Left ventricle myocardium superior (tissue), 1 donor: ENCODE data around the gene INTS11. TPM values are rescaled to one million over a fixed set of nuclear protein-coding genes. Genes with fewer than 3 reads are reported as not detected.

Experiments used
- ATAC-seq: fragments of 200-7000 bp; cut with Tn5 transposase; one replicate; pipeline ENCODE4 v1.9.1; 2020; ENCODE audit warnings: mild to moderate bottlenecking, moderate library complexity
- DNase-seq: peaks from one replicate; pipeline ENCODE4 v3.0.0-alpha.2; 2020
- intact Hi-C: fragments of 100-400 bp; cut with micrococcal nuclease; formaldehyde crosslinking; loops from one replicate; pipeline ENCODE4 v1.11.0; 2022
- total RNA-seq: library from RNA; stranded (reverse); fragmentation: NEBNext Ultra II Directional; extraction: Animal tissue kit (Norgen Biotek cat#: 25700); gene quantifications from one replicate; pipeline ENCODE4 v1.2.1, GENCODE V29; 2021
- donor health status: DM: no; HTN: yes; CAD: no; lungs with severe emphysema.

INTS11 gene
- total RNA-seq, 1 donor from 2014 or later: 77.2 TPM

DNA sequence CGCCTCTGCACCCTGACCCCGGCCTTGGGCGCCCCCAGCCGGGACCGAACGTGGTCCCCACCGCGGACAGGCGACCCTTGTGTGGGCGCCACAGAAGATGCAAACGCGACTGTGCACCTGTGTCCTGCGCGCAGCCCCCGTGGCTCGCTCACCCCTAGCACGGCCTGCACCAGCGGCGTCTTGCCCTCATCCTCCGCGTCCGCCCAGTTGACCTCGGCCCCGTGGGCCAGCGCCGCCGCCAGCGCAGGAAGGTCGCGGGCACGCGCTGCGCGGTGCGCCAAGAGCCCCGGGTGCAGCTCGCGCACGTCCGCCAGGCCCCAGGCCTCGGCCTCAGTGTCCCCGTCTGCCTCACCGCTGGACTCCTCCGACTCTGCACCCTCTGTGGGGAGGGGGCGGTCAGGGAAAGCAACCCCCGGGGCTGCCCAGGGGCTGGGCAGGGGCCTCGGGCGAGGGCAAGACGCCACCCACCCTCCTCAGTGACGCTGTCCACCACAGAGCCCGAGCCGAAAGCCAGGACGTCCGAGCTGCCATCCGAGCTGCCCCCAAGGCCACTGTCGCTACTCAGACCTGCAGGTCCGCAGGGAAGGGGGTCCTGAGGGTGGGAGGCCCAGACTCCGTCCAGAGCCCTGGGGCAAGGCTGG is 30.1 kb downstream of the INTS11 start:
- DNase-seq (peak; percentile 25), ATAC-seq (no peak)
- intact Hi-C loops: no loop called here

DNA sequence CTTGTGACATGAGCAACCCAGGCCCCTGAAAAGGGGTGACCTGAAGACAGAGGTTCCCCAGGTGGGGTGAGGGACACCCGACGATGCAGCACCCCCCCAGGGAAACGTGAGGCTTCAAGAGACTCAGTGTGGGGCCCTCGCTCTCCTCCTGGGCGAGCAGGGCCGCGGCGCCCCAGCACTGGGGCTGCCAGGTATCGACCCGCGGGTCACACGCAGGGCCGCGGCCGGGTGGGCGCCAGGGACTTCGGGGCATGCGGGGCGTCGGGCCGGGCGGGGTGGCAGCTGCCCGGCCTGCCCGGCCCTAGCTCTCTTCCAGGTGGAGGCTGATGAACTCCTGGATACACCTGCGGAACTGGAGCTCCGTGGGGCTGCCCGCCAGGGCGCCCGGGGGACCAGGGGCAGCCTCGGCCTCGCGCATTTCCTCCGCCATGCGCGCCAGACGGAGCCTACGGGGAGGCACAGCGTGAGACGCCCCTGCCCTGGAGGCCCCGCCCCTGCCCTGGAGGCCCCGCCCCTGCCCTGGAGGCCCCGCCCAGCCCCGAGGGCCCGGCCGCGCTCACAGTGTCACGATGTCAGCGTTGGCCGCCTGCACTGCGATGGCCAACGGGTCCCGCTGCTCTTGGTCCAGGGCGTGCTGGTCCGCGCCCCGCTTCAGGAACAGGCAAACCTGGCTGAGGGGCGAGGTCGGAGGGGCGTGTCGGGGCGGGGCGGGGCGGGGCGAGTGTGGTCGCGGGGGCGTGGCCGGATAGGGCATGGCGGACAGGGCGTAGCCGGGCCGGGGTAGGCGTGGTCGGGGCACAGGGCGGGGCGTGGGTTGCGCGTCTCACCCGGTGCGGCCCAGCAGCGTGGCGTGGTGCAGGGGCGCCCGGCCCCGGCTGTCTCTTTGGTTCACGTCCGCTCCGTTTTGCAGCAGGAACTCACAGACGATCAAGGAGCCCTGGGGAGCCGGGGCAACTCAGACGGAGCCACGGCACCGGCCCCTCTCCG is 30.9 kb downstream of the INTS11 start:
- intact Hi-C loops: no loop called here
- no peak for ATAC-seq
- peak; percentile 33 for DNase-seq

DNA sequence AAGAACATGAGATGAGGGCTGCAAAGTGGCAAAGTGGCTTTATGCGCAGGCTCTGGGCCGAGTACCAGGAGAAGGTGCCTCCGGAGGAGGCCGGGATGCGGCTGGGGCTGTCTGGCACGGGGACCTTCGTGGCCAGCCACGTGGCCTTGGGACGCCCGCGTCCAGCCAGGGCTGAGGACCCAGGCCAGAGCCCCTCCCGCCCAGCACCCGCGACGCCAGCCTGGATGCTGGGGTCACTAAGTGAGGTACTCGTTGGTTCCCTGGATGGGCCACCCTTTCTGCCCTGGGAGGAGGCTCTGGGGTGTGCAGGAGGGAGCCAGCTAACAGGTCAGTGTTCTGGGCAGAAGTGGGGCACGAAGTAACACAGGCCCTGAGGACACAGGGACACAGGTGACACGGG is 31.6 kb downstream of the INTS11 start:
- intact Hi-C loops: no loop called here

DNA sequence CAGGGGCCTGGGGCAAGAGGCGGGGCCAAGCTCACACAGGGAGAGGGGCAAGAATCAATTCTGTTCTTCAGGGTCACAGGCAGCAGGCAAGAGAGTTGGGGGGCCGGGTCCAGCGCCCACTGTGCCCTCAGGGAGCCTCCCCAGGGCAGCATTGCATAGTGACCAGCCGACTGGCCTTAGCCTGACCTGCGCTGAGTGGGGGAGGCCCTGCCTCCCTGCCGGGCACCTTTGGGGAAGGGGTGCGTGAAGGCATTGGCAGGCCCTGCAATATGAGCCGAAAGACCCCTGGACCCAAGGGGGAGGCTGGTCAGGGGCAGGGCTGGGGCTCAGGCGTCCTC is 32.0 kb downstream of the INTS11 start:
- no peak for DNase-seq
- ATAC-seq: no peak
- intact Hi-C loops: no loop called here

More for the DNA sequence above, 31.6 kb downstream of the INTS11 start:
- no peak for ATAC-seq
- DNase-seq: peak; percentile 26

DNA sequence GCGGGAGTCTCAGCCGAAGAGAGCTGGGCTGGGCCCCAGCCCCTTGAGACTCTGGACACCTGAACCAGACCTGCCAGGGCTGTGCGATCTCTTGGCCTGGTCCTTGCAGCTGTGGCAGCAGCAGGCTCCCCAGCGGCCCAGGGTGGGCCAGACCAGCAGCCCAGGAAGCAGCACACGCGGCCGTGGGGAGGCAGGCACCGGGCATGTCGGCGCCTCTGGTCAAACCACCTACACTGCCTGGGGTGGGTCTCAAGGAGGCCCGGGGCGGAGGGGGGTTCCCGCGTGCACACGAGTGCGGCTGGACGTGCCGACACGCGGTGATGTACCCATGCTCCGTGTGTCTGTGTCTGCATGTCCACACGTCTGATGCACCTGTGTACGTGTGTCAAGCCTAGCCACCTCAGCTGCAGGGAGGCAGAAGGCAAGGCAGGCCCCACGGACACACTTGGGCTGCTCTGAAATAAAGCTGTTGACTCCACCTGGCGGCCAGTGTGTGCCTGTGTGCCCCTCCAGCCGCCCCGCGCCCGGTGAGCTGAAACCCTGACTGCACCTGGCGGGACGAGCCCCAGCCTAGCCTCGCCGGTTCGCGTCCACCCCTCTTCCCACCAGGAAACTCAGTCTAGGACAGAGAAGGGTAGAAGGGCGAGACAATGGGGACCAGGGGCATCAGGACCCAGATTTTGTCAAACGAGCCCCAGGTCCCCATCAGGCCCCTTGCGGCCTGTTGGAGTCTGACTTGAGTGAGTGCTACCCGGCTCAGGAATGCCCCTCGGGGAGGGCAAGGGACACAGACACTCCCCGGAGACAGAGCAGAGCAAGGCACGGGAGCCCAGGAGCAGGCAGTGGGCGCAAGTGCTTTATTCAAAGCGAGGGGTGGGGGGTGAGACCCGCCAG is 32.7 kb downstream of the INTS11 start:
- intact Hi-C loops: no loop called here
- ATAC-seq (peak; percentile 77), DNase-seq (peak; percentile 82)

DNA sequence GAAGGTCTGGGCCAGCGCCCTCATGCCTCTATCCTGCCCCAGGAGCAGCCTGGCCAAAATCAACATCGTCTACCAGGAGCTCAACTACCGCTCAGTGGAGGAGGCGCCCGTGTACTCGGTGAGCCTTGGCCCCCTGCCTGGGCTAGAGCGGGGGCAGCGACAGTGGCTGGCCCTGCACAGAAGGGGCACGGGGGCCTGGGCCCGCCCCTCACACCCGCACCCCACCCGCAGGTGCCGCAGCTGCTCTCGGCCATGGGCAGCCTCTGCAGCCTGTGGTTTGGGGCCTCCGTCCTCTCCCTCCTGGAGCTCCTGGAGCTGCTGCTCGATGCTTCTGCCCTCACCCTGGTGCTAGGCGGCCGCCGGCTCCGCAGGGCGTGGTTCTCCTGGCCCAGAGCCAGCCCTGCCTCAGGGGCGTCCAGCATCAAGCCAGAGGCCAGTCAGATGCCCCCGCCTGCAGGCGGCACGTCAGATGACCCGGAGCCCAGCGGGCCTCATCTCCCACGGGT is 33.4 kb downstream of the INTS11 start:
- ATAC-seq (no peak), DNase-seq (peak; percentile 42)
- intact Hi-C loops: no loop called here

DNA sequence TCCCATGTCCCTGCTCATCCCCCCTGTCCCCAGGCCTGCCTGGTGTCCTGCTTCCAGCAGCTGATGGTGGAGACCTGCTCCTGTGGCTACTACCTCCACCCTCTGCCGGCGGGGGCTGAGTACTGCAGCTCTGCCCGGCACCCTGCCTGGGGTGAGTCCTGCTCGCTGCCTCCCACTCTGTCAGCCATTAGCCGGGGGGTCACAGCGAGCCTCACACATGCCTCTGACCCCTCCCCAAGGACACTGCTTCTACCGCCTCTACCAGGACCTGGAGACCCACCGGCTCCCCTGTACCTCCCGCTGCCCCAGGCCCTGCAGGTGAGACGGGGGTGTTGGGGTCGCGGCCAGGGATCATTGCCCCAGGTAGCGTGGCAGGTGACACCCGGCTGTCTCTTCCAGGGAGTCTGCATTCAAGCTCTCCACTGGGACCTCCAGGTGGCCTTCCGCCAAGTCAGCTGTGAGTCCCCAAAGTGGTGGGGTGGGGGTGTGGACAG is 34.2 kb downstream of the INTS11 start:
- DNase-seq (peak; percentile 70), ATAC-seq (peak; percentile 42)
- intact Hi-C loops: no loop called here

DNA sequence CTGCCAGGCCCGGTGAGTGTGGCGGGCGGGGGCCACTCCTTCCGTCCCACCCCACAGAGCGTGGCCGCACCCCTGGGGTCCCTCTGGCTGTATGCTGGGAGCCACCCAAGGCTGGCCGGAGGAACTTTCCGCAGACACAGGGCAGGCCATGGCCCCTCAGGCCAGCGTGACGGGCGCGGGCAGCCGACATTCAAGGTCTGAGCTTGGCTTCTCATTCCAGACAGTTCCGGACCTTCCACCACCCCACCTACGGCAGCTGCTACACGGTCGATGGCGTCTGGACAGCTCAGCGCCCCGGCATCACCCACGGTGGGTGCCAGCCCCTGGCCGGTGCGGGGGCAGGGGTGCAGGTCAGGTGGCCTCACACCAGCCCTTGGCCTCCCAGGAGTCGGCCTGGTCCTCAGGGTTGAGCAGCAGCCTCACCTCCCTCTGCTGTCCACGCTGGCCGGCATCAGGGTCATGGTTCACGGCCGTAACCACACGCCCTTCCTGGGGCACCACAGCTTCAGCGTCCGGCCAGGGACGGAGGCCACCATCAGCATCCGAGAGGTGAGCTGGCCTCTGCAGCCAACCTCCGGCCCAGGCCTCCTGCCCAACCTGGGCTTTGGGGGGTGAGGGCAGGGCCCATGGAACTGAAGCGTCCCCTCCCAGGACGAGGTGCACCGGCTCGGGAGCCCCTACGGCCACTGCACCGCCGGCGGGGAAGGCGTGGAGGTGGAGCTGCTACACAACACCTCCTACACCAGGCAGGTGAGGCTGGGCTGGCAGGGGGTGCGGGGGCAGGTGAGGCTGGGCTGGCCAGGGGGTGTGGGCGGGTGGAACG is 37.0 kb downstream of the INTS11 start:
- ATAC-seq: no peak
- intact Hi-C loops: no loop called here
- no peak for DNase-seq

DNA sequence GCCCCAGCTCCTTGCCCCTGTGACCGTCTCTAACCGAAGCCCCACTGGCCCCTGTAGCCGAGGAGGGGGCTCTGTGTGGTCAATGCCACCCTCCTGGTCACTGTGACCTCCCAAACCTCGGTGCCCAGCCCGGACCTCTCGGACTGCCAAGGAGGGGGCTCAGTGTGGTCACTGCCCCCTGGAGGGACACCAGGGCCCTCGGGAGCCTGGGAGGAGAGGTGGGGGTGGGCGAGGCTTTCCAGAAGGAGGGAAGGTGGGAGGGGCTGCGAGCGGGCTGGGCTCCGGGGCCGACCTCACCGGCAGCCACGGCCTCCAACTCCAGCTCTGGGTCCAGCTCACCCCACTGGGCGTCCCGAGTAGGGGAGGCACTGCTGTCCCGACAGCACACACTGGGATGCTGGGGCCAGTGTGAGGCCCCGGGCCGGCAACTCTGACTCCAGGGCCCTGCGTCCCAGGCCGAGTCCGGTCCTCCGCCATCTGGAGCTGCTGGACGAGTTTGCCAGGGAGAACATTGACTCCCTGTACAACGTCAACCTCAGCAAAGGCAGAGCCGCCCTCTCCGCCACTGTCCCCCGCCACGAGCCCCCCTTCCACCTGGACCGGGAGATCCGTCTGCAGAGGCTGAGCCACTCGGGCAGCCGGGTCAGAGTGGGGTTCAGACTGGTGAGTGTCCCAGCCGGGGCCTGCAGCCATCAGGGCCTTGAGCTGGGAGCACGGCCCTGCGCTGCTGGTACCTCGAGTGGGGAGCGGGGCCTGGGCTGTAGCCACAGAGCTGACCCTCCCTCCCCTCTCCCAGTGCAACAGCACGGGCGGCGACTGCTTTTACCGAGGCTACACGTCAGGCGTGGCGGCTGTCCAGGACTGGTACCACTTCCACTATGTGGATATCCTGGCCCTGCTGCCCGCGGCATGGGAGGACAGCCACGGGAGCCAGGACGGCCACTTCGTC is 37.9 kb downstream of the INTS11 start:
- DNase-seq (peak; percentile 28), ATAC-seq (no peak)
- intact Hi-C loops: no loop called here

DNA sequence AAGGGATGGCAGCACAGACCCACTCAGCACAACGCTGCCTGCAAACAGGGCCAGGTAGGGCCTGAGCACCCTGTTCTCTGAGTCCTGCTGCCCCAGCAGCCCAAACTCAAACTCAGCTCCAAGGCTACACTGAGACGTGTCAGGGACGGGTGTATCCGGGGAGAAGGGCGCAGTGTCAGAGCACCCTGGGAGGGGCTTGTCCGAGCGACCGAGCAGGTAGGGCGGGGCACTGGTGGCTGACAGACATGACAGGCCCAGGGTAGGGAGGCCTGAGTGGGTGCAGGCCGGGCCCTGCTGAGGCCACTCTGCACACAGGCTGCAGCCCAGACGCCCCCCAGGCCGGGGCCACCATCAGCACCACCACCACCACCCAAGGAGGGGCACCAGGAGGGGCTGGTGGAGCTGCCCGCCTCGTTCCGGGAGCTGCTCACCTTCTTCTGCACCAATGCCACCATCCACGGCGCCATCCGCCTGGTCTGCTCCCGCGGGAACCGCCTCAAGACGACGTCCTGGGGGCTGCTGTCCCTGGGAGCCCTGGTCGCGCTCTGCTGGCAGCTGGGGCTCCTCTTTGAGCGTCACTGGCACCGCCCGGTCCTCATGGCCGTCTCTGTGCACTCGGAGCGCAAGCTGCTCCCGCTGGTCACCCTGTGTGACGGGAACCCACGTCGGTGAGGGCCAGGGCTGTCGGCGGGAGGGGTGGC is 38.7 kb downstream of the INTS11 start:
- DNase-seq (peak; percentile 30), ATAC-seq (no peak)
- intact Hi-C loops: no loop called here

DNA sequence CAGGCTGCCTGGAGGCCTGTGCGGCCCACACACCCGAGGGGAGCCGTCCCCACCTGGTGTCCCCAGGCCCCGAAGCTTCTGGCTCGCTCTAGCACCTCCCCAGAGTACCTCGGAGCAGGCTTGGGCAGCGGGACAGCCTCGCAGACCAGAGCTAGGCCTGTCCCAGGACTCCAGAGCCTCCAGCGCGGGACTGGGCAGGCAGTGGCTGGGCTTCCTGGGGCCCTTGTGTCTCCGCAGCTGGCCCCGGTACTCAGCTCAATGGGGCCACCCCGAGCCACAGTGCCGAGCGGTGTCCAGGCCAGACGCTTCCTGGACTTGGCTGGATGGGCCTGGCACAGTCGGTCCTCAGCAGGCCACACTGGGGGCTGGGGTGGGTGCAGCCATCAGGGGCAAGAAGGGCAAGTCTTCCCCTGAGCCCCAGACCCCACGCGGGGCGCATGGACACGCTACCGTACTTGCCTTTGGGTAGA is 39.3 kb downstream of the INTS11 start:
- intact Hi-C loops: no loop called here
- ATAC-seq: no peak
- DNase-seq: no peak

DNA sequence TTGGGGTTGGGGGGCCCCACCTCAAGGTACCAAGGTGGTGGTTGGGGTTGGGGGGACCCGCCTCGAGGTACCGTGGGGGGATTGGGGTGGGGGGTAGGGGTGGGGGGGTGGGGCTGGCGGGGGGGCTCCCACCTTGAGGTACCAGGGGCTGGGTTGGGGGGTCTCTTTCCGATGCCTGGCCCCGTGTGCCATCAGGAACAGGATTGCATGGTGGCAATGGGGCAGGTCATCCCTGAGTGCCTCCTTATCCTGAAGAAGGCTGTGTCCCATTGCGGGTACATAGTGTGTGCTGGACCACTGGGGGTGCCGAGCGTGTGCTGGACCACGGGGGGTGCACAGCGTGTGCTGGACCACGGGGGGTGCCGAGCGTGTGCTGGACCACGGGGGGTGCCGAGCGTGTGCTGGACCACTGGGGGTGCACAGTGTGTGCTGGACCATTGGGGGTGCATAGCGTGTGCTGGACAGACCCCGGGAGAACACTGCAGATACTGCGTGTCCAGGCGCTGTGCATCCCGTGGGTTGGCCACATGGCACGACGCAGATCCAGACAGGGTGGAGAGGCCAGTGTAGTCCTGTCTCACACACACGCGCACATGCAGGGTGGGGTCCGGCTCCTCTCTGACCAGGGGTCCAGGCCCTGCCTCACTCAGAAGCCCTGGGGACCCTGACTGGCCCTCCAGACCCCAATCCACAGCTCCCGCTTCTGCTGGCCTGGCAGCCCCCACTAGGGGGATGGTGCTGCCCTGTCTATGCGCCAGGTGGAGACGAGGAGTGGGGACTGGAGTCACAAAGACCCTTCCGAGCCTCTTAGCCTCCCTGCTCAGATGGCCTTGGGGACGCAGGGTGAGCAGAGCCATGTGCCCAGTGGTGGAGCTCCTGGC is 40.0 kb downstream of the INTS11 start:
- ATAC-seq (no peak), DNase-seq (no peak)
- intact Hi-C loops: no loop called here

DNA sequence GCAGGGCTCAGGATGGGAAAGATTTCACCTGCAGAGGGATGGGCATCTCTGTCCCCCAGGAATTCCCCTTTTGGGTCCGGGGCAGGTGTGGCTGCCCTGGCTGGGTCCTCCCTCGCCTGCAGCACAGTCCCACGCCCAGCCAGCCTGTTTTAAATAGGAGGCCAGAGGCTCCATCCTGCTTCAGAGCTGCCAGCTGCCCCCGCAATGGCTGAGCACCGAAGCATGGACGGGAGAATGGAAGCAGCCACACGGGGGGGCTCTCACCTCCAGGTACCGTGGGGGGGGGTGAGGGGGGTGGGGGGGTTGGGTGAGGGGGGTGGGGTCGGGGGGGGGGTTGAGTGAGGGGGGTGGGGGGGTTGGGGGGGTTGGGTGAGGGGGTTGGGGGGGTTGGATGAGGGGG is 40.6 kb downstream of the INTS11 start:
- intact Hi-C loops: no loop called here
- no peak for DNase-seq
- ATAC-seq: no peak

DNA sequence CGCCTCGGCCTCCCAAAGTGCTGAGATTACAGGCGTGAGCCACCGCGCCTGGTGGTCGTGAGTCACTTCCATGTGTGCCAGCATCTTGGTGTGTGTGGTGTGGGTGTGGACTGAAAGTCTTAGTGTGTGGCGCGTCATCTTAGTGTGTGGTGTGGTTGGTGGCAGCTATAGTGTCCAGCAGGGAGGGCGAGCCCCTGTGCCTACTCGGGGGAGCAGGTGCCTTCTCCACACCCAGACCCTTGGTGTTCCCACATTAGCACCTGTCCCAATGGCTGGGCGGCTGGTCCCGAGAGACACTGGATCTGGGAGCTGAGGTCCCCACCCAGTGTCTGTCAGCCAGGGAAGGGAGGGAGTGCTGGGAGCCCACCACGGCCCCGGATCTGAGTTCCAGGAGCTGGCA is 41.5 kb downstream of the INTS11 start:
- no peak for ATAC-seq
- no peak for DNase-seq
- intact Hi-C loops: no loop called here

DNA sequence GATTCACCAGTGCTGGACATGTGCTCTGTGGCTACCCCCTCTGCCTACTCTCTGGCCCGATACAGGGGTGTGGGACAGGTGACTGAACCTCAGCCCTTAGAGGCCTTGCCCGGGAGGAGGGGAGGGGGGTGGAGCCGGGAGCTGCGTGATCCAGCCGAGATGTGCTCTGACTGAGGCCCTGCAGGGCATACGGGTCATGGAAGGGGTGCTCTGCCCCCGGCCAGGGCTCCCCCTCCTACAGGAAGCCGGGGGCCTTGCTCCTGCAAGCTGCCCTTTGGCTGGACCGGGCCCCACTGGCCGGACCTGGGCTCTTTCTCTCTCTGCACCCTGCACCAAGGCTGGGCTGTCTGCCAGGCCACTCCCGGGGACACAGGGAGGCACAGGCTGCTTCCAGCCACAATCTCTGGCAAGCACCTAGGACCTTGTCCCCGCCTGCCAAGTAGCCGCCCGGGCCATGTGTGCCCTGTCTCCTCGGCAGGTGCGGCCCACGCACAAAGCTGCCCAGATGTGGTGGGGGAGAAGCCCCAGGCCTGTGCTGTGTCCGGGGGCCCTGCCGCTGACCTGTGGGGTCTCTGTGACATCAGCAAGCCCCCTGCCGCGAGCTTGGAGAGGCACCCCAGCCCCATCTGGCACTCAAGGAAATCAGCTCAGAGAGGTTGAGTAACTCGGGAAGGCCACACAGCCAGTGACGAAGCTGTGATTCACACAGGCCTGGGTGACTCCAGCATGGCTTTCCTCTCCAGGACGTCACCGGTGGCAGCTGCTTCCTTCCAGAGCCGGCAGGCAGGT is 42.7 kb downstream of the INTS11 start:
- ATAC-seq: peak; percentile 94
- intact Hi-C loops: no loop called here
- peak; percentile 93 for DNase-seq
